Renal pelvis (tissue), 4 donors: ENCODE measurements around the gene SF3B6. TPM values are rescaled to one million over a fixed set of nuclear protein-coding genes. Genes with fewer than 3 reads are reported as not detected.
"Not testable (repeated sequence)": the region's sequence is repeated elsewhere in the genome, so short reads cannot be mapped to it uniquely, and the experiment has no call there.

Source experiments
- DNase-seq: peaks from one replicate; pipeline ENCODE4 v3.0.0-alpha.2; 2013
- polyA plus RNA-seq, 3 donors: library from polyadenylated mRNA; unstranded; fragments of 120-200 nt; gene quantifications; one replicate each; pipeline ENCODE4 v1.2.1, GENCODE V29; 2013; ENCODE audit not compliant: insufficient read length in 3 of 3

The SF3B6 gene
- polyA plus RNA-seq, 3 donors, result 125 to 147 (median 130) TPM

- no peak for DNase-seq
These were observed 17.4 kb downstream of the SF3B6 start for GRCh38 chr2:24058564-24059271.

DNA sequence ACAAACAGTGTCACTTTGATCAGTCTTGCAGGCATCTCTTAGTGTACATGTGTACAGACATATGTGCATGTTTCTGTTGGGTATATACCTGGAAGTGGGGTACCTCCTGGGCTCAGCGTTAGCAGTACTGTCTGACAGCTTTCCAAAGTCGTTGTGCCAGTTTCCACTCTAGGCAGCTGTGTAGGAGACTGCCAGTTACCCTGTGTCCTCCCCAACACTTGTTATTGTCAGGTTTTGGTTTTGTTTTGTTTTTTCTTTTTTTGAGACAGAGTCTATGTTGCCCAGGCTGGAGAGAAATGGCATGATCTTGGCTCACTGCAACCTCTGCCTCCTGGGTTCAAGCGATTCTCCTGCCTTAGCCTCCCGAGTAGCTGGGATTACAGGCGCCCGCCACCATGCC, 20.4 kb downstream of the SF3B6 start:
- no peak for DNase-seq

GRCh38 chr2:24054366-24055010, 21.6 kb downstream of the SF3B6 start:
- no peak for DNase-seq

GRCh38 chr2:24052951-24053350, 23.2 kb downstream of the SF3B6 start:
- DNase-seq, result no peak

DNA sequence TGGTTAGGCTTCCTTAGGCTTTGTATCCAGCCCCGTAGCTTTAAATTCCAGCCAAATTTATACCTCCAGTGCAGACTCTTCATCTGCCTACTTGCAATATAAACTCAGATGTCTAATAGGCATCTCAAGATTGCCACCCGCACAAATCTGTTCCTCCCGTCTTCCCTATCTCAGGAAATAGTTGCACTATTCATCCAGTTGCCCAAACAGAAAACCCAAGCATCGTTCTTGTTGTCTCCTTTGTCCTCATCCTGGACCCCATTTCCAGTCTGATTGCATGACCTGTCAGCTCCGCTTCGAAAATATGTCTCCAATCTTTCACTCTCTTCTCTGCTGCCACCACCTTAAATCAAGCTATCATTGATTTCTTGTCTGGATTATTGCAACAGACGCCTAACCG, 24.3 kb downstream of the SF3B6 start:
- DNase-seq, result no peak

- no peak for DNase-seq
These were observed 25.8 kb downstream of the SF3B6 start for GRCh38 chr2:24050041-24050979.

GRCh38 chr2:24049485-24050021, 26.6 kb downstream of the SF3B6 start, which contains the start of gene FKBP1B:
FKBP1B (plus strand) TSS chr2:24049741; CDS start chr2:24049850, 109 bp downstream.
- peak; percentile 56 for DNase-seq

GRCh38 chr2:24048769-24049484, 27.2 kb downstream of the SF3B6 start:
- no peak for DNase-seq

GRCh38 chr2:24047703-24048033, 28.5 kb downstream of the SF3B6 start:
- no peak for DNase-seq

- peak; percentile 98 for DNase-seq
These were observed 29.0 kb downstream of the SF3B6 start, which contains the start of gene WDCP for GRCh38 chr2:24046930-24047702. WDCP (minus strand) TSS chr2:24047391; CDS start chr2:24039494, 7,897 bp downstream.

DNA sequence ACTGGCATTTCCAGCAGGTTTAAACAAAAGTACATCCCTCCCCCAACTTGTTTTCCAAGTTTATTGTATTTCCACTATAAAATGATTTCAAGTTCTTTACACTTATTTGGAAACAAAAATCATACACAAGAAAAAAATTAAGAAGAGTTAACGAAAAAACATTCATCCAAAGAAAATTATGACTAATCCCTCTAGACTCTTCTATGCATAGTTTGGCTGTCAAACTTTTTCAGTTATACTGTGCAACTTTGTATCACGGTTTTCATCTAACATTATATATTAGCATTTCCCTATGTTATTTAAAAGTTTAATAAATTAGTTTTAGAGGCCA, 29.6 kb downstream of the SF3B6 start:
- no peak for DNase-seq

GRCh38 chr2:24045511-24046508, 30.3 kb downstream of the SF3B6 start:
- DNase-seq, result no peak

DNA sequence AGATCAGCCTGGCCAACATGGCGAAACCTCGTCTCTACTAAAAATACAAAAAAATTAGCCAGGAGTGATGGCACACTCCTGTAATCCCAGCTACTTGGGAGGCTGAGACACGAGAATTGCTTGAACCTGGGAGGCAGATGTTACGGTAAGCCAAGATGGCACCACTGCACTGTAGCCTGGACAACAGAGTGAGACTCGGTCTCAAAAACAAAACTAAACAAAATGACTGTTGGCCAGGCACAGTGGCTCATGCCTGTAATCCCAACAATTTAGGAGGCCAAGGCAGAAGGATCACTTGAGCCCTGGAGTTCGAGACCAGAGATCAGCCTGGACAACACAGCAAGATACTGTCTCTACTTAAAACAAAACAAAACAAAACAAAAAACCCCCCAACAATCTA, 33.0 kb downstream of the SF3B6 start:
- not testable (repeated sequence) for DNase-seq

- no peak for DNase-seq
These were observed 35.6 kb downstream of the SF3B6 start for GRCh38 chr2:24040511-24040910.

DNA sequence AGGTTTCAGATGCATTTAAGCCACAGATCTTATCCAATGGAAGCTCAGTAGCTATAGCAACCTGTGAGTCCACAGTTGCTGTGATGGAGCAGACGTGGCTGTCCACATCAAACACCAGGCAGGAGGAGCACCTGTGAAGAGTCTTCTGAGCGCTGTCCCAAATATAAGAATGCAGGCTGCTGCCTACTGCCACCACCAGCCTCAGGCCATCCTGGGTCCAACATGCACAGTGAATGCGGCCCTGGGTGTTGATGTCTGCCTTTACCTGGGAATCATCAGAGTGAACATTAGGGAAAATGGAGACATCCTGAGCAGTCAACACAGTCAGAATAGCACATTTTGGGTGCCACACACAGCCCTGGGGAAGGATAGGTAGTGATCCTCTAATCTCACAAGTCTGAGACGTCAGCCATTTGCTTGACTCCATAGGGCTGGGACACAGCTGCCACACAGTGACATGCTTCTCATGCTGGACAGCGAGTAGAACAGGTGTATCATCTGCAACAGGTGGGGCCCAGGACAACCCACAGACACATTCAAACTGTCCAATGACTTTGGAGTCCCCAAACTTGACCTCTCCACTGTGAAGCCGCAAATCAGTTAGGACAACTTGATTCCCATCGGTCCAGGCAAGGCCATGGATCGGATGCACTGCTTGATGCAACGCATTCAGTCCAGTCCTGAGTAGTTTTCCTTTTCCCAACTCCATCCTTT, 37.2 kb downstream of the SF3B6 start:
- DNase-seq, result no peak

- no peak for DNase-seq
These were observed 49.9 kb downstream of the SF3B6 start for GRCh38 chr2:24026233-24026632.

DNA sequence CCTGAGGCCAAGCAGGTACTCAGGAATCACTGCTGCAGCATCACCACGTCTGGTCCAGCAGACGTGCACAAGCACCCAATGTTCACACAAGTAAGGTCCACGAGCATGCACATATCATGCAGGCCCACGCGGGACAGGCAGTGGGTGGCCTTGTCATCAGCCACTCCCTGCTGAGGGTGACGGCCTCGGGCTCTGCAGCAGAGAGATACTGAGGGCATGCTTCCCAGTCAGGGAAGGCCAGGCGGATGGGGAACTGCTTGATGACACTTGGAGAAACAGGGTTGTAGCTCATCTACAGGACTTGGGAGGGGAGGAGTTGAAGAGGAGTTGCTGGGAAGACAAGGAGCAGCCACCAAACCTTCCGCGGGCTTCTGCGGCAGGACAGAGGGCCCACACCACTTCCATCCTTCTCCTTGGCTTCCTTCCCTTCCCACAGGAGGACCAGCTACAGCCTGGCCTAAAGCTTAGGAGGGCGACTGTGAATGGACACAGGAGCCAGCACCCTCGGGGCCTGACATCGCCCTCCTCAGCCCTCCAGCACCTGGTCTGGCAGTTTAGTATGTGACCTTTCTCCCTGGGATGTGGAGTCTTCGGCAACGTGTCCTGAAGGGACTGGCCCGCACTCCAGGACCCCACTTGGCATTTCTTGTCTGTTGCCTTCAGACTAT, 51.0 kb downstream of the SF3B6 start:
- DNase-seq, result no peak

DNA sequence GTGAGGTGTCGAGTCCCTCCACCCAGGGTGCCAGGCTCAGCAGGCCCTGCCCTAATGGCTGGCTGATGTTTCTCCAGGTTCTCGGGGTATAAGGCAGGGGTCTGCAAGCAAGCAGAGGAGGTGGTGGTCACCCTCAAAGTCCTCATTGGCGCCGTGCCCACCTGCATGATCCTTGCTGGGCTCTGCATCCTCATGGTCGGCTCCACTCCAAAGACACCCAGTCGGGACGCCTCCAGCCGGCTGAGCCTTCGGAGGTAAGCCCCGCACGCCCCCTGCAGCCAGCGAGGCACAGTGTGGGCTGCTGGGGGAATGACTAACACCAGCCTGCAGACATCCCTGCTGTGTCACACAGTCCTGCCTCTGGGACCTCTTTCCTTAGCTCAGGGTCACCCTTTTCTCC, 52.1 kb downstream of the SF3B6 start:
- no peak for DNase-seq
